Fibroblast of skin of abdomen (primary cell): Measurements from ENCODE around the gene ALPG.
"Not testable (repeated sequence)": the region's sequence is repeated elsewhere in the genome, so short reads cannot be mapped to it uniquely, and the experiment has no call there.

Experiments
- DNase-seq: peaks from one replicate; pipeline ENCODE4 v3.0.0-alpha.2; 2013

Gene ALPG

GRCh38 chr2:232420463-232421188 lies 14.0 kb downstream of the ALPG start:
- no peak for DNase-seq

DNA sequence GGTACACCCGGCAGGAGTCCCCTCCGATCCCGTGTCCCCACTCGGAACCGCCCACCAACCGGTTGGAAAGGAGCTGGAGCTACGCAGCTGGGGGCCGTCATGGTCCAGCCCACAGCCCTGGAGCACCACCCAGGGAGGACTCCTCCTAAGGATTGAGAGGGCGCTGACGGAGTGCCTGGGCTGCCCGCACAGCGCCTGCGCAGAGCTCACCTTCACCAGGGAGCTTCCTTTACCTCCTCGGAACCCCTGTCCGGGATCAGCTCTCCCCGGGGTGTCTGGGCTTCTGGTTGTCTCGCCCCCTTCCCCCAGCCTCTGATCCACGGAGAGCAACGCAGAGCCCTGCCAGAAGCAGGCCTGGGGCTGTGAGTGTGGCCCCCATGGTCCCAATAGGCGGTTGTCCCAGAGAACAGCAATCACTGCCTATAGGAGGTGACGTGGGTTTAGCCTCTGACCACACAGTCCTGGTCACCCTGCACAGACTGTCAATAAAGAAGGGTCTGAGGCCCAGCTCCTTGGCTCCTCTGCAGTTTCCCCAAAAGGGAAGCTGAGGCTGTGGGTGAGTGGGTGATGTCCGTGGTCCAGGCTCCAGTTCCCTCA lies 14.6 kb downstream of the ALPG start:
- DNase-seq = no peak

DNA sequence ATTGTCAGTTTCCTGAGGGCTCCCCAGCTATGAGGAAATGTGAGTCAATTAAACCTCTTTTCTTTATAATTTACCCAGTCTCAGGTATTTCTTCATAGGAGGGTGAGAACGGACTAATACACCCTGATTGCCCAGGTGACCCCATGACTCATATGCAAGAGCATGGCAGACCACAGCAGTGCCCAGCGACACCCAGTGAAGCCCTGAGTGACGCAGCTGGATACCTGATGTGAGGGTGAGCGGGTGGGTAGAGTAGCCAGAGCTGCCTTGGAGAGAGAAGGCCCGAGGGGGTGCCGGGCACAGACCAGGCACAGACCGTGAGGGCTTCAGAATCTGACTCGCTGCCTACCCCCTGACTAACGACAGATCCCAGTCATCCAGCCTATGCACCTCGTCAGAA lies 15.4 kb downstream of the ALPG start:
- DNase-seq = no peak

DNA sequence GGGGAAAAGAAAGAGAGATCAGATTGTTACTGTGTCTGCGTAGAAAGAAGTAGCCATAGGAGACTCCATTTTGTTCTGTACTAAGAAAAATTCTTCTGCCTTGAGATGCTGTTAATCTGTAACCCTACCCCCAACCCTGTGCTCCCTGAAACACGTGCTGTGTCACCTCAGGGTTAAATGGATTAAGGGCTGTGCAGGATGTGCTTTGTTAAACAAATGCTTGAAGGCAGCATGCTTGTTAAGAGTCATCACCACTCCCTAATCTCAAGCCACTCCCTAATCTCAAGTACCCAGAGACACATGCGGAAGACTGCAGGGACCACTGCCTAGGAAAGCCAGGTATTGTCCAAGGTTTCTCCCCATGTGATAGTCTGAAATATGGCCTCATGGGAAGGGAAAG lies 16.4 kb downstream of the ALPG start:
- not testable (repeated sequence) for DNase-seq

GRCh38 chr2:232423407-232423806 lies 16.8 kb downstream of the ALPG start:
- DNase-seq = not testable (repeated sequence)

GRCh38 chr2:232431705-232432590 lies 25.3 kb downstream of the ALPG start:
- no peak for DNase-seq

DNA sequence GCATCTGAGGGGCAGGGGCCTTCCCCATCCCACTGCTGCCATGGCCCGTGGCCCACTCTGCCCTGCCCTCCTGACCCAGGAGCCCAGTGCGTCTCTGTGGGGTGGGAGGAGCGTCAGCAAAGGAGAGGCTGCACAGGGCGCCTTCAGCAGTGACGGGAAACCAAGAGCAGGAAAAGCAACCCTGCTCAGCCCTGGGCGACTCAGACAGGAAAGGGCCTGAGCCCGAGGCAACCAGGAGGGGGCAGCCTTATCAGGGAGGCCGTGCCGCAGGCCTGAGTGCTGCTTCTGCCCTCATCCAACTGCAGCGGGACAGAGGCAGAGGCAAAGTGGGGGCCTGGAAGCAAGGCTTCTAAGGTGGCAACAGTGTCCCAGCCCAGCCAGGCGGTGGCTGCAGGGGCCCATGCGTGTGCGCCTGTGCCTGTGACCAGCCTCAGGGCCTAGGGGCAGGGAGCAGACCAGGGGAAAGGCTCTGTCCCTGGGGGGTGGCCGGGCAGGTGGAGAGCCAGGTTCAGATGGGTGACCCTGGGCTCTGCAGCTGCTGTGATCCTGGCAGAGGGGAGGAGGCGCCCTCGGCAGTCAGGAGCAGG lies 26.0 kb downstream of the ALPG start:
- DNase-seq = no peak

DNA sequence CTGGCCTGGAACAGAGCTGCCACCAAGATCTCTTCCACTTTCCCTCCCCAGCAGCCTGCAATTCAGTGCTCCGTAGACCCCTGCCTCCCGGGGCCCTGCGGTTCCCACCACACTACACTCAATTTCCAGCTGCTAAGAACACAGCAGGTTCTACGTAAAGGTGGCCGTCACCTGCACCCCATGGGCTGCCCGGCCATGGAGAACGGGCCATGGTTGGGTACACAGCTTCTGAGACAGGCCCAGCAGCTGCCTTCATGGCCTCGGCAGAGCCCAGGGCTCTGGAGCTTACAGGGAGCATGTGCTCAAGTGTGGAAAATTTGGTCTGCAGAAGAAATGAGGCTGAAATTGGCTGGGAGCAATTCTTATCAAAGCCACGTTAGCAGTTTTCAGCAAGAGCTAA lies 27.0 kb downstream of the ALPG start:
- DNase-seq = not testable (repeated sequence)

DNA sequence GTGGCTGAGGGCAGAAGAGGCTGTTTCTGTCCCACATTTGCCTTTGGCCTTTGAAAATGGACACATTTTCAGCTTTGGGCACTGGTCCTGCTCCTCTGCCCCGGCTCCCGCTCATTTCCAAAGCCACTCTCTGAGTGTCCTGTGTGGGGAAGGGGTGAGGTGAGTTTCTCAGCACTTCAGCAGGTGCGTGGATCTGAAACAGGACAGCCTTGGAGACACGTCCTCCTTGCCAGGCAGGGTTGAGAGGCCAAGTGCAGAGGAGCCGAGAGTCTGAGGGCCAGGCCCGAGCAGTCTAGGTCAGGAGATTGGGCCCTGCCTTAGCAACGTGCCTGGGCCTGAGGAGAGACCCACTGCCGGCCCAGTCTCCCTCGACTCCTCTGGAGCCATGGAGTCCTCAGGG lies 27.4 kb downstream of the ALPG start:
- DNase-seq = no peak

- no peak for DNase-seq
Observed at GRCh38 chr2:232434563-232435374, 28.1 kb downstream of the ALPG start.

GRCh38 chr2:232435375-232435648 lies 28.7 kb downstream of the ALPG start:
- no peak for DNase-seq

DNA sequence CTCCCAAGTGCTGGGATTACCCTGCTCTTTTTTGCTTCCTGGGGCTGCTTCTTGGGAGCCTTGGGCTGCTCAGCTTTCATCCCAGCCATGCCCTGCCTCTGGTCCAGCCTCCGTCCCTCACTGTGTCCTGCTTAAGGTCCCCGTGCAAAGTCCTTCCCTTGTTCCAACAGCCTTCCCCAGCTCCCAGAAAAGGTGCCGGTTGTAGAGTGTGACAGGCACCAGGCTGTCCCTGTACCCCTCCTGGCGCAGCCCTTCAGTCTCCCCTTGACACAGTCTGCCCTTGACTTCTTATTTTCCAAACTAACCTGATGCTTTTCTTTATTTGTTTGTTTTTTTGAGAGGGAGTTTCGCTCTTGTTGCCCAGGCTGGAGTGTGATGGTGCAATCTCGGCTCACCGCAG lies 29.2 kb downstream of the ALPG start:
- no peak for DNase-seq

DNA sequence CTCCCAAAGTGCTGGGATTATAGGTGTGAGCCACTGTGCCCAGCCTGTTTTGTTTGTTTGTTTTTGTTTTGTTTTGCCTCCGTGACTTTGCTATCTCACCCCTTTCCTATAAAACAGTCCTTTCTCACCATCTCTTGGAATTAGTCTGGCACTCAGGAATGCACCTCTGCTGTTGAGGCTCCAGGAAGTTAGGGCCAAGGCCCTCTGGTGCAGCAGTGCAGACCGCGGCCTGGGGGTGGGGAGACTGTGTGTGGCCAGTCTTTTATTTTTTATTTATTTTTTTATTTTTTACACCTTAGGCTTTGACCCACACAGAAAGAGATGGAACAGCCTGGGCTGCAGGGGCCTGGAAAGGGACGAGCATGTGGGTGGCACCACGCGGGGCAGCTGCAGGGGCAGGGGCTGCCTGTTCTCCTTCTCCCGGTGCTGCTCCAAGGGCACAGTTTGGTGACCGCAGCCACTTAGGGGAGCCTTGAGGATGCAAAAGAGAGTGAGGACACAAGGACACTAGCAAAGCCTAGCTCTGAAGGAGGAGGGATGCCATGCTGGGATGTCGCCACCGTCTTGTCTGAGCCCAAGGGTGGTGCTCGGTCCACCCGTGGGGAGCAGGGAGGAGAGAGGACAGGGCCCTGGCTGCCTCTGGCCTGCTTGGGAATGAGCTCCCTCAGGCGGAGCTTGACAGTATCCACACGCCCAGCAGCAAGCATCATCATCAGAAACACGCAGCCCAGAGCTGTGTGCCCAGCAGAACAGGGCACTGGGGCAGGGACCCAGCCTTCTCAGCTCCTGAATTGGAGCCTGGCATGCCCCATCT lies 29.9 kb downstream of the ALPG start:
- DNase-seq = no peak

GRCh38 chr2:232437195-232437571 lies 30.5 kb downstream of the ALPG start:
- no peak for DNase-seq

- DNase-seq = no peak
Observed at GRCh38 chr2:232438091-232438490, 31.4 kb downstream of the ALPG start.

DNA sequence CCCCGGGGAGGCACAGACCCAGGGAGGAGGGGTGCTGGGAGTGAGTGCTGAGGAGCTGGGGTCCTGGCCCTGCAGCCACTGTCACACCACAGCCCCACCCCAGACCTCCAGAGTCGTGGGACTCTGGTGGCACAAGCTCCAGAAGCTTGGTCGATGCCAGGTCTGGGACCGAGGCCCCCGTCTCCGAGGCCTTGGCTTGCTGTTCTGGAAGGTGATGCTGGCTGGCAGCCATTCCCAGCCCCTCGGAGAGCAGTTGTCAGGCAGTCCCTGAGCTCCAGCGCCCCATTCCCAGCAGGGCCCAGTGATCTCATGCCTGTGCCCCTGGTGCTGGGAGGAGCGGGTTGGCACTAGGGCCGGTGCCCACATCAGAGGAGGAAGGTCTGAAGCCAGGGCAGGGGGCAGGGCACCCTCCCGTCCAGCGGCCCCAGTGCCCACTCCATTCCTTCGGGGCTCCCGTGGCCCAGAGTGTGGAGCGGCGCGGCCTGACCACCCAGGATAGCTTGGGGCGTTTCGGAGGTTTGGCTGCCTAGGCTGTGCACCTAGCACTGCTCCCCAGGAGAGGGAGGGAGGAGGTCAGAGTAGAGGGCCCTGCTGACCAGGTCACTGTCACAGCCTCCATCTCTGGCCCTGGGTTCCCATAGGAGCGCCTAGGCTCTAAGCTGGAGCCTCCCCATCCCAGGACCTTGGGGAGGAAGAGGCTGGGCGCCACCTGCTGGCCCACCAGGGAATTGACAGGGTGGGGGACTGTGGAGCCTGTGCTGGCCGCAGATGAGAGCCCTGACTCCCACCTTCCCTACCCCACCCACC lies 32.5 kb downstream of the ALPG start:
- DNase-seq = no peak

DNA sequence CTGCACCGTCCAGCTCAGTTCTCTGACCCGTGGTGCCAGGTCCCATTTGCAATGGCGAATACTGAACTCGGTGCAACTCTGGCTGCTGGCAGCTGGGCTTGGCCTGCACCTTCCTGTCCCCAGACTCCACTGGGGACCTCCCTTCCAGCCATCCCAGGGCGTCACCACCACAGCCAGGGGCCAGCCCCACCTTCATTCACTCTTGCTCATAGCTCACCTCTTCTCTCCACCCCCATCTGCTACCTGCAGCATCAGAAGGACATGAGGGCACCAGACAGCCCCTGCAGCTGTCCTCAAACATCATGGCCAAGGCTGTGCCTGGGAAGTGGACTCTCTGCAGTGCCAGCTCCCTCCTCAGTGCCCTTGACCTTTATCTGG lies 33.1 kb downstream of the ALPG start:
- DNase-seq = no peak

DNA sequence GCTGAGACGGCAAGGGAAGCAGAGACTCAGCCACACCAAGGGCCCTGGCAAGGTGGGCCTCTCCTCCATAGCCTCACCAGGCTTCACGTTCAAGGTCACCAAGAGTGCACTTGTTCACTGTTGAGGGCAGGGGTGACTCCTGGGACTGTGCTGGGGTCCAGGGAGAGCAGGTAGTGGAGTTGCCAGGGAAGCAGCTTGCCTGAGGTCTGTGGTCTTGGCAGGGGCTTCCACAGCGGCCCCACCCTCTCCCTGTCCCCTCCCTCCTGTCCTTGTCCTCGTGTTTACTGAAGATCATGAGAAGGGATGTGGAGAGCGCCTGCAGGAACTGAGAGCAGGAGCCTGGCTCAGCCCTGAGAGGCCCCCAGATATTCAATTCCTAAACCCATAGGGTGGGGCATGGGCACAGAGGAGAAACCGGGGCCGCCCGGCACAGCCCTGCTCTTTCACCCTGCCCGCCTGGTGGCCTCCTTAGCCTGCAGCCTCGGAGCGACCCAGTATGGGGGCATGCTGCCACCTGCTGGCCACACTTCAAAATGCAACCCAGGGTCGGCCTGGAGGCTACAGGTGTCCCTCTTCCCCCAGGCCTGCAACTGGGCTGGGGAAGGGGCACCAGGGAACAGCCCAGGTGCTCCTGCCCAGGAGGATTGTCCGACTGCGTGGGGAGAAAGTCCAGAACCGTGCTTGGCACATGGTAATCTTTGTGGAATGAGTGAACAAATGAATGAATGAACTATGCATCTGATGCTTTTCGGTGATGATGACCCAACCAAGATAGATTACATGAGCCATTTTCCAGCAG lies 33.8 kb downstream of the ALPG start:
- peak; percentile 49 for DNase-seq

- no peak for DNase-seq
Observed at GRCh38 chr2:232441147-232441651, 34.6 kb downstream of the ALPG start.

- DNase-seq = not testable (repeated sequence)
Observed at GRCh38 chr2:232441922-232442321, 35.3 kb downstream of the ALPG start.
